GM12878 (cell line): ENCODE results near the gene CCBE1. TPM values are rescaled to one million over a fixed set of nuclear protein-coding genes. Genes with fewer than 3 reads are reported as not detected.

Experiments used
- ATAC-seq: fragments of 200-7000 bp; cut with Tn5 transposase; 3 replicates; pipeline ENCODE4 v1.9.1; 2020; ENCODE audit warnings: mild to moderate bottlenecking, moderate library complexity
- BruUV-seq: library from RNA; stranded (reverse); fragments of 400-500 nt; replicated peaks from 2 replicates; lab custom pipeline; 2021; lab: Mats Ljungman, UMichigan
- CTCF ChIA-PET: fragments of 300-600 bp; sonication (Branson Sonifier 250); formaldehyde crosslinking; extraction: SDS; loops from one replicate; lab custom pipeline; 2021; ENCODE audit warnings: inconsistent platforms; lab: Yijun Ruan, JAX
- POLR2A ChIA-PET: fragments of 350-600 bp; formaldehyde crosslinking; extraction: SDS; loops from one replicate; lab custom pipeline; 2021; ENCODE audit warnings: inconsistent platforms; lab: Charles Lee
- RAD21 ChIA-PET: fragments of 300-600 bp; sonication (Branson Sonifier 250); formaldehyde crosslinking; loops from one replicate; lab custom pipeline; 2023; ENCODE audit warnings: antibody characterized with exemption; ENCODE audit not compliant: unreplicated experiment; lab: Charles Lee
- SMC1A ChIA-PET: fragments of 300-600 bp; sonication (Branson Sonifier 250); formaldehyde crosslinking; loops from one replicate; lab custom pipeline; 2023; ENCODE audit not compliant: unreplicated experiment, uncharacterized antibody; lab: Charles Lee
- DNase-seq: peaks from one replicate; pipeline ENCODE4 v3.0.0-alpha.2; 2011; ENCODE audit warnings: low read depth, low spot score
- FAIRE-seq: peaks from 3 replicates; lab custom pipeline; 2011; peaks lifted over from hg19 to GRCh38; lab: Jason Lieb, UNC
- H2AFZ ChIP-seq: 2 replicates; pipeline ENCODE4 v1.6.0; 2011; ENCODE audit warnings: low read depth, low read length, control low read depth; ENCODE audit not compliant: control insufficient read depth
- H3K27ac ChIP-seq: 2 replicates; pipeline ENCODE4 v1.5.1; 2011; ENCODE audit warnings: control low read depth; ENCODE audit not compliant: control insufficient read depth, insufficient read depth
- H3K27me3 ChIP-seq, 2 experiments: replicated peaks in 1 of 2; 2 replicates each; pipeline versions ENCODE4 v1.6.0 to v1.6.1; 2011; ENCODE audit warnings: low read length in 1 of 2; ENCODE audit not compliant: control insufficient read depth in 2 of 2, insufficient read depth in 2 of 2
- H3K36me3 ChIP-seq, 2 experiments: 2 replicates each; pipeline ENCODE4 v1.5.1; 2011; ENCODE audit warnings: low read length in 1 of 2; ENCODE audit not compliant: control insufficient read depth in 2 of 2, insufficient read depth in 2 of 2
- H3K4me1 ChIP-seq: 2 replicates; pipeline ENCODE4 v1.6.1; 2011; ENCODE audit warnings: mild to moderate bottlenecking, low read length, moderate library complexity, mixed read lengths; ENCODE audit not compliant: control insufficient read depth, insufficient read depth
- H3K4me2 ChIP-seq: 2 replicates; pipeline ENCODE4 v1.6.0; 2011; ENCODE audit warnings: control low read depth; ENCODE audit not compliant: control insufficient read depth, insufficient read depth
- H3K4me3 ChIP-seq: fragments of 200-600 bp; sonication (generic); 2 replicates; pipeline ENCODE4 v1.5.1; 2016
- H3K79me2 ChIP-seq: 2 replicates; pipeline ENCODE4 v1.6.0; 2011; ENCODE audit warnings: low read length; ENCODE audit not compliant: control insufficient read depth, insufficient read depth
- H3K9ac ChIP-seq: 2 replicates; pipeline ENCODE4 v1.8.0; 2011; ENCODE audit warnings: low read length, control low read depth, mixed read lengths; ENCODE audit not compliant: control insufficient read depth, insufficient read depth
- H3K9me3 ChIP-seq: replicated peaks from 3 replicates; pipeline ENCODE4 v1.5.1; 2011; ENCODE audit warnings: mild to moderate bottlenecking, low read length; ENCODE audit not compliant: control insufficient read depth, insufficient read depth
- H4K20me1 ChIP-seq: 2 replicates; pipeline ENCODE4 v1.6.0; 2011; ENCODE audit not compliant: control insufficient read depth, insufficient read depth
- CBX5 ChIP-seq: sonication (generic); IDR thresholded peaks from 2 replicates; pipeline ENCODE4 v1.6.1; 2016; ENCODE audit warnings: low read depth, moderate library complexity, mild to moderate bottlenecking, inconsistent platforms
- HCFC1 ChIP-seq: fragments of 150-350 bp; IDR thresholded peaks from 2 replicates; pipeline ENCODE4 v1.6.1; 2014; ENCODE audit warnings: low read length
- HDAC6 ChIP-seq: fragments of 200-600 bp; sonication (generic); IDR thresholded peaks from one replicate; pipeline ENCODE4 v1.8.0; 2017; ENCODE audit warnings: antibody characterized with exemption; ENCODE audit not compliant: unreplicated experiment
- IKZF2 ChIP-seq, 2 experiments: fragments of 450-650 bp; IDR thresholded peaks; 2 replicates each; pipeline ENCODE4 v1.6.1; 2017; ENCODE audit warnings: mild to moderate bottlenecking in 2 of 2, moderate library complexity in 2 of 2
- KAT2A ChIP-seq: conservative IDR thresholded peaks from 2 replicates; pipeline ENCODE4 v1.6.1; 2011; ENCODE audit warnings: low read depth, low read length; ENCODE audit not compliant: control insufficient read depth
- NFIC ChIP-seq: IDR thresholded peaks from 2 replicates; pipeline ENCODE4 v1.6.1; 2012; ENCODE audit warnings: low read depth, mild to moderate bottlenecking, inconsistent platforms, low read length, moderate library complexity
- NFYA ChIP-seq: IDR thresholded peaks from 2 replicates; pipeline ENCODE4 v1.6.1; 2011; ENCODE audit warnings: low read depth, mild to moderate bottlenecking, low read length, improper control_type of control experiment, borderline replicate concordance
- POLR2AphosphoS5 ChIP-seq: IDR thresholded peaks from 2 replicates; pipeline ENCODE4 v1.6.1; 2011; ENCODE audit warnings: mild to moderate bottlenecking, low read length, inconsistent platforms
- RB1 ChIP-seq: fragments of 450-650 bp; formaldehyde crosslinking; IDR thresholded peaks from 2 replicates; pipeline ENCODE4 v1.6.1; 2017; ENCODE audit warnings: mild to moderate bottlenecking, borderline replicate concordance
- SIN3A ChIP-seq: IDR thresholded peaks from 2 replicates; pipeline ENCODE4 v1.6.1; 2012; ENCODE audit warnings: low read depth, low read length, improper control_type of control experiment
- SMARCA5 ChIP-seq: fragments of 450-650 bp; IDR thresholded peaks from 2 replicates; pipeline ENCODE4 v1.6.1; 2017; ENCODE audit warnings: mild to moderate bottlenecking
- SREBF1 ChIP-seq: IDR thresholded peaks from 2 replicates; pipeline ENCODE4 v1.6.1; 2012; ENCODE audit warnings: mild to moderate bottlenecking, low read length
- SUZ12 ChIP-seq: fragments of 200-600 bp; sonication (generic); IDR thresholded peaks from one replicate; pipeline ENCODE4 v1.6.1; 2018; ENCODE audit warnings: antibody characterized with exemption, mild to moderate bottlenecking; ENCODE audit not compliant: unreplicated experiment
- ZNF622 ChIP-seq: fragments of 450-650 bp; IDR thresholded peaks from 2 replicates; pipeline ENCODE4 v1.6.1; 2017; ENCODE audit warnings: mild to moderate bottlenecking, inconsistent platforms
- WGBS: methylation state at CpG from one replicate; pipeline ENCODE4 v1.1.6; 2016; ENCODE audit warnings: low lambda C conversion rate; ENCODE audit not compliant: insufficient replicate concordance, insufficient coverage; ENCODE audit errors: missing lambda C conversion rate; 5-methylcytosine and 5-hydroxymethylcytosine counted together
- in situ Hi-C: fragments of 300-500 bp; cut with MboI; formaldehyde crosslinking; loops from 9 replicates; pipeline ENCODE4 v1.14.3; 2018; ENCODE audit warnings: mixed read lengths
- intact Hi-C: fragments of 100-400 bp; cut with micrococcal nuclease; formaldehyde crosslinking; loops from one replicate; pipeline ENCODE4 v1.14.2; 2022; ENCODE audit not compliant: unreplicated experiment
- polyA plus RNA-seq, 11 experiments: library from polyadenylated mRNA; depleted of rRNA in 4 of 11; unstranded in 6 of 11; stranded (reverse) in 5 of 11; fragments of >200 nt; fragmentation: Nextera tagmentation in 4 of 11; fragmentation: Illumina TruSeq in 1 of 11; extraction: Ambion mirVana in 4 of 11; extraction: Trizol in 1 of 11; gene quantifications; 1 replicate in 1 of 11; 2 replicates in 10 of 11; pipeline versions ENCODE4 v1.2.1 to v1.2.3, GENCODE V29; 2011 to 2016; ENCODE audit warnings: inconsistent platforms in 2 of 11, missing spikeins in 2 of 11, low read depth in 1 of 11
- total RNA-seq, 4 experiments: library from RNA; depleted of rRNA in 3 of 4; stranded (reverse); fragments of >200 nt in 3 of 4; fragmentation: Illumina TruSeq in 1 of 4; extraction: Trizol in 1 of 4; gene quantifications; 2 replicates each; pipeline versions ENCODE4 v1.2.1 to v1.2.3, GENCODE V29; 2013 to 2021
- TF ChIP-seq, protein P1 (sequence below): IDR thresholded peaks from 2 replicates; pipeline ENCODE4 v1.6.1; 2011; ENCODE audit warnings: borderline replicate concordance, low read depth, mild to moderate bottlenecking, moderate library complexity, low read length; ENCODE audit not compliant: insufficient read depth, poor library complexity, severe bottlenecking
- TF ChIP-seq, protein P2 (sequence below): fragments of 450-650 bp; formaldehyde crosslinking; IDR thresholded peaks from 2 replicates; pipeline ENCODE4 v1.4.0; 2022; ENCODE audit warnings: mild to moderate bottlenecking, moderate library complexity
- TF ChIP-seq, protein P3 (sequence below): IDR thresholded peaks from 2 replicates; pipeline ENCODE4 v1.6.1; 2012; ENCODE audit warnings: improper control_type of control experiment, low read depth, low read length; ENCODE audit not compliant: insufficient replicate concordance

The CCBE1 gene
- total and polyA plus RNA-seq, 10 of the 15 experiments (the other 5 are each of a cell fraction or from before 2014, with no cell fraction given) = 0.03 to 0.49 (median 0.04) TPM; not detected in 7

DNA sequence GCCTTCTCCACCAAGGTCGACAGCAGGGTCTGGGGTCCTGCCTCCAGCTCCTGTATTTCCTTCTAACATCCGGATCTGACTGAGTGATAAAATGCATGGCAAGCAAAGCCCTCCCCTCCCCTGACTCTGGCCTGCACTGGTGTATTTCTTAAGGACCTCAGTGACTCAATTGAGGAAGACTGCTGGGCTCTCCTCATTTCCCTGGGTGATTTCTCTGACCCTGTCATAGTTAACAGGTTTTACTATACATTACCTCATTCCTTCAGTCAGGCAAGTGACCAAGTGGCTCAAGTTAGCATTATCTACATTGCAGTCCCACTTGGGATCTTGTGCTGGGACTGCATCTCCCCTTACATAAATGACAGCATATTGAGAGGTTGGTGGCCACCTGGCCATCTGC lies 38.8 kb upstream of the CCBE1 start:
- FAIRE-seq = no peak
- no peaks in the 10 kb centered on the region for H3K79me2 ChIP-seq
- in situ Hi-C loops = no loop called here
- no peaks in the 10 kb centered on the region for H3K27me3 ChIP-seq
- H3K36me3 ChIP-seq = no peaks in the 10 kb centered on the region
- no peaks in the 10 kb centered on the region for H4K20me1 ChIP-seq
- ChIA-PET POLR2A (no interaction called here), CTCF (interaction anchor here (0.6 kb wide), 1 partner anchor 8 kb away, joined by 3 read pairs; no protein-coding TSS in a partner anchor), RAD21 (no interaction called here), SMC1A (no interaction called here)
- no peak overlapping the region for H3K4me3 ChIP-seq
- H2AFZ ChIP-seq = no peak overlapping the region
- no peak overlapping the region for H3K27ac ChIP-seq
- intact Hi-C loops = no loop called here
- 3% methylated on average over 2 of the region's 2 CpGs for WGBS
- H3K4me1 ChIP-seq = no peaks in the 10 kb centered on the region
- BruUV-seq = no TSS peak
- no peaks in the 10 kb centered on the region for H3K9me3 ChIP-seq
- H3K9ac ChIP-seq = no peak overlapping the region
- H3K4me2 ChIP-seq = no peak overlapping the region
- DNase-seq = no peak
- ATAC-seq = no peak
- no peak for TF ChIP-seq HDAC6
- no peak for TF ChIP-seq NFYA
- no peak for TF ChIP-seq RB1
- TF ChIP-seq CBX5 = no peak
- no peak for TF ChIP-seq NFIC
- no peak for TF ChIP-seq IKZF2 (IDR thresholded peaks at IDR 0.05)
- no peak for TF ChIP-seq SIN3A
- TF ChIP-seq POLR2AphosphoS5 = no peak
- no peak for TF ChIP-seq SREBF1
- no peak for TF ChIP-seq ZNF622
- TF ChIP-seq, protein P1, sequence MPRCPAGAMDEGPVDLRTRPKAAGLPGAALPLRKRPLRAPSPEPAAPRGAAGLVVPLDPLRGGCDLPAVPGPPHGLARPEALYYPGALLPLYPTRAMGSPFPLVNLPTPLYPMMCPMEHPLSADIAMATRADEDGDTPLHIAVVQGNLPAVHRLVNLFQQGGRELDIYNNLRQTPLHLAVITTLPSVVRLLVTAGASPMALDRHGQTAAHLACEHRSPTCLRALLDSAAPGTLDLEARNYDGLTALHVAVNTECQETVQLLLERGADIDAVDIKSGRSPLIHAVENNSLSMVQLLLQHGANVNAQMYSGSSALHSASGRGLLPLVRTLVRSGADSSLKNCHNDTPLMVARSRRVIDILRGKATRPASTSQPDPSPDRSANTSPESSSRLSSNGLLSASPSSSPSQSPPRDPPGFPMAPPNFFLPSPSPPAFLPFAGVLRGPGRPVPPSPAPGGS = no peak
- TF ChIP-seq, protein P2, sequence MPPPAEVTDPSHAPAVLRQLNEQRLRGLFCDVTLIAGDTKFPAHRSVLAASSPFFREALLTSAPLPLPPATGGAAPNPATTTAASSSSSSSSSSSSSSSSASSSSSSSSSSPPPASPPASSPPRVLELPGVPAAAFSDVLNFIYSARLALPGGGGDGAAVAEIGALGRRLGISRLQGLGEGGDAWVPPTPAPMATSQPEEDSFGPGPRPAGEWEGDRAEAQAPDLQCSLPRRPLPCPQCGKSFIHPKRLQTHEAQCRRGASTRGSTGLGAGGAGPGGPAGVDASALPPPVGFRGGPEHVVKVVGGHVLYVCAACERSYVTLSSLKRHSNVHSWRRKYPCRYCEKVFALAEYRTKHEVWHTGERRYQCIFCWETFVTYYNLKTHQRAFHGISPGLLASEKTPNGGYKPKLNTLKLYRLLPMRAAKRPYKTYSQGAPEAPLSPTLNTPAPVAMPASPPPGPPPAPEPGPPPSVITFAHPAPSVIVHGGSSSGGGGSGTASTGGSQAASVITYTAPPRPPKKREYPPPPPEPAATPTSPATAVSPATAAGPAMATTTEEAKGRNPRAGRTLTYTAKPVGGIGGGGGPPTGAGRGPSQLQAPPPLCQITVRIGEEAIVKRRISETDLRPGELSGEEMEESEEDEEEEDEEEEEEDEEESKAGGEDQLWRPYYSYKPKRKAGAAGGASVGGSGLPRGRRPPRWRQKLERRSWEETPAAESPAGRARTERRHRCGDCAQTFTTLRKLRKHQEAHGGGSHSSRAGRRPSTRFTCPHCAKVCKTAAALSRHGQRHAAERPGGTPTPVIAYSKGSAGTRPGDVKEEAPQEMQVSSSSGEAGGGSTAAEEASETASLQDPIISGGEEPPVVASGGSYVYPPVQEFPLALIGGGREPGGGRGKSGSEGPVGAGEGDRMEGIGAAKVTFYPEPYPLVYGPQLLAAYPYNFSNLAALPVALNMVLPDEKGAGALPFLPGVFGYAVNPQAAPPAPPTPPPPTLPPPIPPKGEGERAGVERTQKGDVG = no peak
- TF ChIP-seq, protein P3, sequence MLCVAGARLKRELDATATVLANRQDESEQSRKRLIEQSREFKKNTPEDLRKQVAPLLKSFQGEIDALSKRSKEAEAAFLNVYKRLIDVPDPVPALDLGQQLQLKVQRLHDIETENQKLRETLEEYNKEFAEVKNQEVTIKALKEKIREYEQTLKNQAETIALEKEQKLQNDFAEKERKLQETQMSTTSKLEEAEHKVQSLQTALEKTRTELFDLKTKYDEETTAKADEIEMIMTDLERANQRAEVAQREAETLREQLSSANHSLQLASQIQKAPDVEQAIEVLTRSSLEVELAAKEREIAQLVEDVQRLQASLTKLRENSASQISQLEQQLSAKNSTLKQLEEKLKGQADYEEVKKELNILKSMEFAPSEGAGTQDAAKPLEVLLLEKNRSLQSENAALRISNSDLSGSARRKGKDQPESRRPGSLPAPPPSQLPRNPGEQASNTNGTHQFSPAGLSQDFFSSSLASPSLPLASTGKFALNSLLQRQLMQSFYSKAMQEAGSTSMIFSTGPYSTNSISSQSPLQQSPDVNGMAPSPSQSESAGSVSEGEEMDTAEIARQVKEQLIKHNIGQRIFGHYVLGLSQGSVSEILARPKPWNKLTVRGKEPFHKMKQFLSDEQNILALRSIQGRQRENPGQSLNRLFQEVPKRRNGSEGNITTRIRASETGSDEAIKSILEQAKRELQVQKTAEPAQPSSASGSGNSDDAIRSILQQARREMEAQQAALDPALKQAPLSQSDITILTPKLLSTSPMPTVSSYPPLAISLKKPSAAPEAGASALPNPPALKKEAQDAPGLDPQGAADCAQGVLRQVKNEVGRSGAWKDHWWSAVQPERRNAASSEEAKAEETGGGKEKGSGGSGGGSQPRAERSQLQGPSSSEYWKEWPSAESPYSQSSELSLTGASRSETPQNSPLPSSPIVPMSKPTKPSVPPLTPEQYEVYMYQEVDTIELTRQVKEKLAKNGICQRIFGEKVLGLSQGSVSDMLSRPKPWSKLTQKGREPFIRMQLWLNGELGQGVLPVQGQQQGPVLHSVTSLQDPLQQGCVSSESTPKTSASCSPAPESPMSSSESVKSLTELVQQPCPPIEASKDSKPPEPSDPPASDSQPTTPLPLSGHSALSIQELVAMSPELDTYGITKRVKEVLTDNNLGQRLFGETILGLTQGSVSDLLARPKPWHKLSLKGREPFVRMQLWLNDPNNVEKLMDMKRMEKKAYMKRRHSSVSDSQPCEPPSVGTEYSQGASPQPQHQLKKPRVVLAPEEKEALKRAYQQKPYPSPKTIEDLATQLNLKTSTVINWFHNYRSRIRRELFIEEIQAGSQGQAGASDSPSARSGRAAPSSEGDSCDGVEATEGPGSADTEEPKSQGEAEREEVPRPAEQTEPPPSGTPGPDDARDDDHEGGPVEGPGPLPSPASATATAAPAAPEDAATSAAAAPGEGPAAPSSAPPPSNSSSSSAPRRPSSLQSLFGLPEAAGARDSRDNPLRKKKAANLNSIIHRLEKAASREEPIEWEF = no peak
- TF ChIP-seq SMARCA5 = no peak
- no peak for TF ChIP-seq KAT2A
- no peak for TF ChIP-seq SUZ12
- TF ChIP-seq HCFC1 = no peak
